Spleen (tissue), 11 donors: ENCODE data around the gene EXOSC6. TPM values are rescaled to one million over a fixed set of nuclear protein-coding genes. Genes with fewer than 3 reads are reported as not detected.
"Not testable (repeated sequence)": the region's sequence is repeated elsewhere in the genome, so short reads cannot be mapped to it uniquely, and the experiment has no call there.

Source experiments
- DNase-seq: peaks from one replicate; pipeline ENCODE4 v3.0.0-alpha.2; 2020
- H3K27ac ChIP-seq, 8 donors: fragments of 200-600 bp; sonication (generic) in 7 of 8; 1 replicate in 4 of 8; 2 replicates in 4 of 8; pipeline versions ENCODE4 v1.5.0 to v1.8.0; 2016 to 2021; ENCODE audit warnings: inconsistent platforms in 4 of 8, mild to moderate bottlenecking in 4 of 8, moderate library complexity in 1 of 8
- H3K27me3 ChIP-seq, 7 donors: fragments of 200-600 bp; sonication (generic) in 6 of 7; replicated peaks in 1 of 7; 1 replicate in 4 of 7; 2 replicates in 3 of 7; pipeline versions ENCODE4 v1.5.0 to v1.8.0; 2016 to 2021; ENCODE audit warnings: inconsistent platforms in 3 of 7, mild to moderate bottlenecking in 1 of 7
- H3K36me3 ChIP-seq, 6 donors: fragments of 200-600 bp; sonication (generic) in 5 of 6; 1 replicate in 4 of 6; 2 replicates in 2 of 6; pipeline versions ENCODE4 v1.5.0 to v1.8.0; 2016 to 2021; ENCODE audit warnings: inconsistent platforms in 2 of 6
- H3K4me1 ChIP-seq, 6 donors: fragments of 200-600 bp; sonication (generic) in 5 of 6; 1 replicate in 3 of 6; 2 replicates in 3 of 6; pipeline versions ENCODE4 v1.5.0 to v1.8.0; 2016 to 2021; ENCODE audit warnings: inconsistent platforms in 3 of 6
- H3K4me3 ChIP-seq, 8 donors: fragments of 200-600 bp; sonication (generic) in 7 of 8; 1 replicate in 4 of 8; 2 replicates in 4 of 8; pipeline versions ENCODE4 v1.5.0 to v1.8.0; 2016 to 2021; ENCODE audit warnings: inconsistent platforms in 4 of 8, mild to moderate bottlenecking in 4 of 8, moderate library complexity in 2 of 8
- H3K9me3 ChIP-seq, 8 donors: fragments of 200-600 bp; sonication (generic) in 7 of 8; 1 replicate in 4 of 8; 2 replicates in 4 of 8; pipeline versions ENCODE4 v1.5.0 to v1.8.0; 2016 to 2021; ENCODE audit warnings: inconsistent platforms in 4 of 8
- CTCF ChIP-seq, 11 experiments: fragments of 200-600 bp in 7 of 11; fragments of 450-650 bp in 4 of 11; sonication (generic) in 4 of 11; IDR thresholded peaks in 8 of 11; conservative IDR thresholded peaks in 3 of 11; 1 replicate in 7 of 11; 2 replicates in 4 of 11; pipeline versions ENCODE4 v1.4.0 to v1.8.0; 2016 to 2021; ENCODE audit warnings: antibody characterized with exemption in 11 of 11, inconsistent platforms in 4 of 11, mild to moderate bottlenecking in 1 of 11
- POLR2A ChIP-seq, 3 donors: fragments of 450-650 bp; IDR thresholded peaks; one replicate each; pipeline ENCODE4 v1.5.1; 2017; ENCODE audit warnings: antibody characterized with exemption in 3 of 3, mild to moderate bottlenecking in 1 of 3
- POLR2AphosphoS5 ChIP-seq, 3 donors: sonication (generic); formaldehyde crosslinking; IDR thresholded peaks; one replicate each; pipeline ENCODE4 v1.5.1; 2017; ENCODE audit warnings: antibody characterized with exemption in 3 of 3
- WGBS, 5 donors: extraction: QIAGEN DNeasy Blood & Tissue Kit in 3 of 5; methylation state at CpG; one replicate each; pipeline versions ENCODE4 v1.1.5 to v1.1.7; 2013 to 2018; 5-methylcytosine and 5-hydroxymethylcytosine counted together
- intact Hi-C: fragments of 100-400 bp; cut with DNase I; formaldehyde crosslinking; loops from one replicate; pipeline ENCODE4 v1.15.0; 2023; ENCODE audit warnings: low total_unique reads
- polyA plus RNA-seq, 3 donors: library from polyadenylated mRNA; stranded (reverse); fragments of 200-250 nt; gene quantifications; one replicate each; pipeline ENCODE4 v1.2.1, GENCODE V29; 2013
- total RNA-seq, 7 donors: library from RNA; depleted of rRNA in 3 of 7; stranded (reverse); fragments of >200 nt in 3 of 7; fragmentation: NEBNext Ultra II Directional in 4 of 7; extraction: Animal tissue kit (Norgen Biotek cat#: 25700) in 4 of 7; gene quantifications; one replicate each; pipeline versions ENCODE4 v1.1.0 to v1.2.1, GENCODE V29; 2016 to 2021
- donor health status: healthy with polysubstance abuse.
- donor health status: DM: no; HTN: no; CAD: no; lungs with moderate emphysema.
- donor health status: DM: no; HTN: no; CAD: no.
- donor health status: Bipolar disorder and iron deficiency.
- donor health status: healthy.
- donor health status: DM: no; HTN: no; CAD: no.
- donor health status: DM: yes; HTN: yes; CAD: no.

Gene EXOSC6
- total and polyA plus RNA-seq, 10 donors, result 10.6 to 35.1 (median 23.8) TPM

- Histone ChIP-seq H3K27me3 (no peaks in the 10 kb centered on the region), H3K4me1 (peaks cover 3 to 22% (median 17%) of the 10 kb centered on the region in 6 donors), H3K9me3 (peaks cover 0 to 4% (median 2%) of the 10 kb centered on the region in 8 donors), H3K27ac (no peak overlapping the region), H3K36me3 (peaks cover 0 to 4% (median 0%) of the 10 kb centered on the region in 6 donors), H3K4me3 (no peak overlapping the region)
- intact Hi-C loops, result loop anchor here (5.0 kb wide), 1 partner anchor 52 kb away; the partner anchor contains the start of gene DDX19A
- no peak for DNase-seq
- TF ChIP-seq POLR2AphosphoS5 (IDR thresholded peaks at IDR 0.05) (no peak), POLR2A (IDR thresholded peaks at IDR 0.05) (no peak), CTCF (IDR thresholded peaks at IDR 0.05 in 8 of 11, conservative IDR thresholded peaks at IDR 0.05 in 3 of 11) (no peak)
Measured at GRCh38 chr16:70295634-70296033, 43.9 kb upstream of the EXOSC6 start.

GRCh38 chr16:70294385-70295025 is 42.8 kb upstream of the EXOSC6 start:
- no peaks in the 10 kb centered on the region for H3K9me3 ChIP-seq
- no peak overlapping the region for H3K4me3 ChIP-seq
- peak; percentile 69 for DNase-seq
- no peaks in the 10 kb centered on the region for H3K36me3 ChIP-seq
- no peak for TF ChIP-seq POLR2A (IDR thresholded peaks at IDR 0.05)
- TF ChIP-seq POLR2AphosphoS5 (IDR thresholded peaks at IDR 0.05), result no peak
- TF ChIP-seq CTCF (IDR thresholded peaks at IDR 0.05 in 8 of 11, conservative IDR thresholded peaks at IDR 0.05 in 3 of 11), result no peak
- peaks cover 0 to 18% (median 12%) of the 10 kb centered on the region in 6 donors for H3K4me1 ChIP-seq
- WGBS, 5 donors, result 90 to 95% (median 94%) methylated on average over 25 to 28 of the region's 28 CpGs
- no peak overlapping the region for H3K27ac ChIP-seq
- no peaks in the 10 kb centered on the region for H3K27me3 ChIP-seq
- intact Hi-C loops, result loop anchor here (5.0 kb wide), 1 partner anchor 53 kb away; the partner anchor contains the start of gene DDX19A

GRCh38 chr16:70292148-70292547 is 40.4 kb upstream of the EXOSC6 start:
- intact Hi-C loops, H3K36me3 ChIP-seq, H3K4me3 ChIP-seq, H3K27ac ChIP-seq, H3K9me3 ChIP-seq, H3K27me3 ChIP-seq: not testable (repeated sequence)
- H3K4me1 ChIP-seq, result peaks cover 0 to 26% (median 20%) of the 10 kb centered on the region in 6 donors
- 94 to 98% (median 96%) methylated on average over 11 of the region's 11 CpGs for WGBS, 5 donors
- DNase-seq, result peak; percentile 4

GRCh38 chr16:70290949-70291519 is 39.3 kb upstream of the EXOSC6 start:
- no peak for DNase-seq
- no peaks in the 10 kb centered on the region for H3K27me3 ChIP-seq
- H3K36me3 ChIP-seq, result no peaks in the 10 kb centered on the region
- H3K27ac ChIP-seq, result no peak overlapping the region
- no peak for TF ChIP-seq CTCF (IDR thresholded peaks at IDR 0.05 in 8 of 11, conservative IDR thresholded peaks at IDR 0.05 in 3 of 11)
- TF ChIP-seq POLR2AphosphoS5 (IDR thresholded peaks at IDR 0.05), result no peak
- no peak for TF ChIP-seq POLR2A (IDR thresholded peaks at IDR 0.05)
- H3K4me3 ChIP-seq, result no peak overlapping the region
- intact Hi-C loops, result no loop called here
- H3K4me1 ChIP-seq, result peaks cover 0 to 33% (median 21%) of the 10 kb centered on the region in 6 donors
- no peaks in the 10 kb centered on the region for H3K9me3 ChIP-seq
